Measurements from ENCODE around the gene DDR1.
"Not testable (repeated sequence)": the region's sequence is repeated elsewhere in the genome, so short reads cannot be mapped to it uniquely, and the experiment has no call there.

DDR1 gene

GRCh38 chr6:30922447-30922852 is 38.1 kb downstream of the DDR1 start:
- DNase-seq, result no peak

DNA sequence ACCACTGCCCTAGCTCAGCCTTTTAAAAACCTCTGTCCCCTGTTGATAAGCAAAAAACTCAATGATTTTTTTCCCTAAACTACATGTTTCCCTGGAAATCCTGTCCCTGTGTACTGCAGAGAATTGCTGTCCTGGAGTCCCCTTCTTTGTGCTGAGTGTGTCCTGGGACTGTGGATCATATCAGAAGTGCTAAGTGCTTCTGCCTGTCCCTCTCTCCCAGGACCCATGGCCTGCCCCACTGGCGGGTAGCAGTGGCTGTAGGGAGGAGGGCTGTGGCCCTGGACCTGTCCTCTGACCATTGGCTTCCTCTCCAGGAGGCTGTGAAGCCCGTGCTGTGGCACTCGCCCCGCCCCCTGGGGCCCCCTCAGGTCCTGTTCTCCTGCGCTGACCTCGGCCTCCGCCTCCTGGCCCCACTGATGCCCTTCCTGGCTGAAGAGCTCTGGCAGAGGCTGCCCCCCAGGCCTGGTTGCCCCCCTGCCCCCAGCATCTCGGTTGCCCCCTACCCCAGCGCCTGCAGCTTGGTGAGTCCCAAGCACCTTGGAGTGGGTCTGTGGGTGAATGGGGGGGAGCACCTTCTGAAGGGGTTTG is 39.8 kb downstream of the DDR1 start:
- DNase-seq, result not testable (repeated sequence)

GRCh38 chr6:30926644-30927043 is 42.3 kb downstream of the DDR1 start:
- no peak for DNase-seq

DNA sequence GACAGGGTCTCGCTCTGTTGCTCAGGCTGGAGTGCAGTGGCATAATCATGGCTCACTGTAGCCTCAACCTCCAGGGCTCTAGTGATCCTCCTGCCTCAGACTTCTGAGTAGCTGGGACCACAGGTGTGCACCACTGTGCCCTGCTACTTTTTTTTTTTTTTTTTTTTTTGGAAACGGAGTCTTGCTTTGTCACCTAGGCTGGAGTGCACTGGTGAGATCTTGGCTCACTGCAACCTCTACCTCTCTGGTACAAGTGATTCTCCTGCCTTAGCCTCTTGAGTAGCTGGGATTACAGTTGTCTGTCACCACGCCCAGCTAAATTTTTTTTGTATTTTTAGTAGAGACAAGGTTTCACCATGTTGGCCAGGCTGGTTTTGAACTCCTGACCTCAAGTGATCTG is 42.8 kb downstream of the DDR1 start:
- not testable (repeated sequence) for DNase-seq

DNA sequence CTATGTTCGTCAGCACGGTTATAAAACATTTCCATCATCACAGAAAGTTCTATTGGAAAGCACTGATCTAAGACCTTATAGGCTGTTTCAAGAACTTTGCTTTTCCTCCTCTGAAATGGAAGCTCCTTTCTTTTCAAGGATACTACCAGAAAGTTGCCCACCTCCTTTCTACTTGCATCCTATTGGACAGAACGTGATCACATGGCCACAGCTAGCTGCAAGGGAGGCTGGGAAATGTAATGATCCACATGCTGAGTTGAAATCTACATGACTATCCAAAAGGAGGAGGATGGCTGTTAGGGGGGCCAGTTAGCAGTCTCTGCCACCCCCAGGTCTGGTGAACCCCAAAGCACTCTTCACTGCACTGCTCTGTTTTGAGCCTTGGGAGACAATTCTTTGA is 44.4 kb downstream of the DDR1 start:
- DNase-seq, result no peak

GRCh38 chr6:30930506-30930905 is 46.2 kb downstream of the DDR1 start:
- no peak for DNase-seq

GRCh38 chr6:30931272-30931671 is 47.0 kb downstream of the DDR1 start:
- no peak for DNase-seq

GRCh38 chr6:30931969-30932645 is 47.8 kb downstream of the DDR1 start, which contains the start of gene SFTA2:
TSS of gene SFTA2 (minus strand) at chr6:30932170. CDS start at chr6:30932096, 74 bp downstream.
- DNase-seq, result no peak

GRCh38 chr6:30932665-30933365 is 48.5 kb downstream of the DDR1 start:
- DNase-seq, result no peak

DNA sequence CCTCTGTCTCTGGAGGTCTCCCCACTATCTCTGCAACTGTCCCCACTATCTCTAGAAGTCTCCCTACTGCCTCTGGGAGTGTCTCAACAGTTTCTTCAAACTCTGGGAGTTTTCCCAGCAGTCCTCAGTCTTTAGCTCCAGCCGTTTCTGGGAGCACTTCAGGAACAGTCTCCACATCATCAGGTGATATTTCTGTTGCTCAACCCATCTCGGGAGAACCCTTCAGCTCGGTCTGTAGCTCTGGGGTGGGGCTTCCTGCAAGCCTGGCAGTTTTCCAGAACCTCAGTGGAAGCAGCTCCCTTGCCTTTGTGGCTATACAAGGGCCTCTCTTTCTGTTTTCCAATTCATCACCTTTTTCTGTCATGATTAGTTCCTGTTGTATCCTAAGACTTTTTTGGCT is 50.7 kb downstream of the DDR1 start:
- DNase-seq, result no peak

DNA sequence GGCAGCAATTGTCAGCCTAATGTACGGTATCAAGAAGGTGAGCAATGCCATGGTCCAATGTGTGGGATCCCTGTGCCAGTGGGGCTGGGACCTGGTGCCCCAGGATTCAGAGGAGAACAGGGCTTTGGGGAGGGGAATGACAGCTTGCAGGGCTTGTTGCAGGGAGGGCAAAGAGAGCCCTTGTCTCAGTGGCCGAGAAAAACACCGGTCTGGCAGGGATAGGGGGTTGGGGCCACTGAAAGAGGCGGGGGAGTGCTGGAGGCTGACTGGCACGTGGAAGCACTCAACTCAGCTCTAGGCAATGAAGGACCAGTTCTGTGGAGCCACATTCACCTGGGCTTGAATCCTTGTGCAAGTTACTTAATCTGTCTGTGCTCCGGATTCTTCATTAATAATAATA is 52.9 kb downstream of the DDR1 start:
- no peak for DNase-seq

DNA sequence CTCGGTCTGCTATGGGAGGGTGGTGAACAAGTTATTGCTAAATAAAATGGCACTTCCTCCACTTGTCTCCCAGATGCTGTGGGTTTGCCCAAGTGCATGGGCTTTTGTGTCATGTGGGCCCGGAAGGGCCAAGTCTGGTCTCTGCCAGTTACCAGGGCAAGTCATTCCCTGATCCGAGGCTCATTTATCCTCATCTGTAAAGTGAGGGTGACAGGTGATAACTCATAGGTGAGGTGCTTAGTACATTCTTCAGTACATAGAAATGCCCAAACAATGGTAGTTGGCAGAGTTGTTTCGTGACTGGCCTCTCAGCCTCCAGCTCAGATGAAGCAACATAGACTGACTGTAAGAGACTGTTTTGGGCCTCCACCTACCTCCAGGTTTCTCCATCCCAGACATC is 54.4 kb downstream of the DDR1 start:
- no peak for DNase-seq

DNA sequence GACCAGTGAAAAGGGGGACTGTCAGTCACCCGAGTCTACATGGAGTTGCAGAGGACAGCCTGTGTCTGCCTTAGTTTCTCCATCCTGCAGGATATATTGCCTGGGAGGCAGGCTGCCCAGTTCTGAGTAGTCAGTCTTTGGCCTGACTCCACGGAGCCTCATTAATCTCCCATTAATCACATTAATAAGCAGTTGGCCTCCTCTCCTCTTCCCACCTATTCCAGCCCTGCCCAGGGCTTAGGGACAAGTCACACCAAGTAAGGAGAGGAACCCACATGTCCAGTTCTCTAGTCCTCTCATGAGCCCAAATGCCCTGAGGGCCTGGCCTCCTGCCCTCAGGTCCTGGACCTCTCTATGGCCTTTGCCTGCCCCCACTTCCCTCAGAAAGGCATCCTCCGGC is 55.2 kb downstream of the DDR1 start:
- DNase-seq, result no peak

GRCh38 chr6:30940361-30940986 is 56.2 kb downstream of the DDR1 start, which contains the start of gene MUCL3:
TSS of gene MUCL3 (plus strand) at chr6:30940973. CDS start at chr6:30941000, 27 bp downstream.
- DNase-seq, result no peak

- peak; percentile 58 for DNase-seq
These were observed 58.2 kb downstream of the DDR1 start for GRCh38 chr6:30942338-30943060.

DNA sequence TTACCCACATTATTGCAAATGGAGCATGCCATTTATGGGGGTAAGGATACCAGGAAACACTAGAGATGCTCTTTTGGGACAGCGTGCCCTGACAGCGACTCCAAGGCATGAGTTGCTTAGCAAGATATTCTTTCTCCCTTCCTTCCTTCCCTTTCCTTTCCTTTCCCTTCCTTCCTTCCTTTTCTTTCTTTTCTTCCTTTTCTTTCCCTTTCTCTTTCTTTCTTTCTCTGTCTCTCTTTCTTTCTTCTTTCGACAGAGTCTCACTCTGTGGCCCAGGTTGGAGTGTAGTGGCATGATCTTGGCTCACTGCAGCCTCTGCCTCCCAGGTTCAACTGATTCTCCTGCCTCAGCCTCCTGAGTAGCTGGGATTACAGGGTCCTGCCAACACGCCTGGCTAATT is 59.7 kb downstream of the DDR1 start:
- no peak for DNase-seq

DNA sequence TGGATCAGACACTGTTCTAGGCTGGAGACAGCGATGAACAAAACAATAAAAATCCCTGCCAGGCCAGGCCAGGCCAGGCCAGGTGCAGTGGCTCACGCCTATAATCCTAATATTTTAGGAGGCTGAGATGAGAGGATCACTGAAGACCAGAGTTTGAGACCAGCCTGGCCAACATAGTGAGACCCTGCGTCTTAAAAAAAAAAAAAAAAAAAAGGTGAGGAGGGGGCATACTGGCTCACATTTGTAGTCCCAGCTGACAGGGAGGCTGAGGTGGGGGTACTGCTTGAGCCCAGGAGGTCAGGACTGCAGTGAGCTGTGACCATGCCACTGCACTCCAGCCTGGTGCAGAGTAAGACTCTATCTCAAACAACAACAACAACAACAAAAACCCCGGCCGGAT is 61.0 kb downstream of the DDR1 start:
- DNase-seq, result no peak

DNA sequence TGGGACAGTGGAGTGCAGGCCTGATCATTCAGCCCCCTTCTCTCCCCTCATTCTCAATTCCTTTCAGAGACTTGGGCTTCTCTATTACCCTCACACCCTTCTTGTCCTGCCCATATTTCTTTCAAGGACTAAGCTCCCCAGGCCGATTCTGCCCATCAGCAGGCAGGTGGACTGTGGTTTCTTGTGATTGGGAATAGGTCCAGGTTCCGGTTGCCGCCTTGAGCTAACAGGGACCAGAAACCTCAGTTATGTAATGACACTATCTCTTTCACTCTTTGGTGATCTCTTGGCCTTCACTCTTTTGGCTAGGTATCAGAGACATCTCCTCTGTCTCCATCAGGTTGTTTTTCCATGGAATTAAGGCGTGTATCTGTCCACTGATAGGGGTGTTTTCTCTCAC is 62.9 kb downstream of the DDR1 start:
- no peak for DNase-seq

DNA sequence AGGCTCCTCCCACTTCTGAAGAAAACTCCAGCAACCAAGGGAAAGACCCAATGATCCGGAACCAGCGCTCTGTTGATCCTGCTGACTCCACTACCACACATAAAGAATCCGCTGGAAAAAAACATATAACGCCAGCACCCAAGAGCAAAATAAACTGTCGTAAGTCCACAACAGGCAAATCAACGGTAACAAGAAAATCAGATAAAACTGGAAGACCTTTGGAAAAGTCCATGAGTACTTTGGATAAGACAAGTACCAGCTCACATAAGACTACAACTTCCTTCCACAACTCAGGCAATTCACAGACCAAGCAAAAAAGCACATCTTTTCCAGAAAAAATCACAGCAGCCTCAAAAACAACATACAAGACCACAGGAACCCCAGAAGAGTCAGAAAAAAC is 64.5 kb downstream of the DDR1 start:
- DNase-seq, result no peak
